Tibial artery (tissue), 4 donors: ENCODE data around the gene INPP5D.

ENCODE experiments used
- DNase-seq, 2 donors: peaks; one replicate each; pipeline ENCODE4 v3.0.0-alpha.2; 2019
- H3K27ac ChIP-seq, 2 donors: fragments of 200-600 bp; sonication (generic) in 1 of 2; 1 replicate in 1 of 2; 2 replicates in 1 of 2; pipeline ENCODE4 v1.5.1; 2018 to 2019; ENCODE audit warnings: mild to moderate bottlenecking in 1 of 2
- H3K27me3 ChIP-seq, 2 donors: fragments of 200-600 bp; sonication (generic) in 1 of 2; one replicate each; pipeline versions ENCODE4 v1.5.1 to v1.6.0; 2016 to 2019
- H3K36me3 ChIP-seq, 3 donors: fragments of 200-600 bp; sonication (generic) in 2 of 3; one replicate each; pipeline ENCODE4 v1.5.1; 2016 to 2019; ENCODE audit warnings: mild to moderate bottlenecking in 2 of 3
- H3K4me1 ChIP-seq, 4 donors: fragments of 200-600 bp; sonication (generic) in 2 of 4; 1 replicate in 3 of 4; 2 replicates in 1 of 4; pipeline ENCODE4 v1.5.1; 2016 to 2019
- H3K4me3 ChIP-seq, 2 donors: fragments of 200-600 bp; sonication (generic) in 1 of 2; 1 replicate in 1 of 2; 2 replicates in 1 of 2; pipeline ENCODE4 v1.5.1; 2018 to 2019; ENCODE audit warnings: mild to moderate bottlenecking in 2 of 2
- H3K9me3 ChIP-seq, 3 donors: fragments of 200-600 bp; sonication (generic) in 1 of 3; one replicate each; pipeline ENCODE4 v1.5.1; 2016 to 2019
- intact Hi-C: fragments of 100-400 bp; cut with DNase I; formaldehyde crosslinking; loops from one replicate; pipeline ENCODE4 v1.15.0; 2023; ENCODE audit warnings: low total_unique reads
- TF ChIP-seq, protein P1 (sequence below), 2 experiments: fragments of 200-600 bp in 1 of 2; fragments of 450-650 bp in 1 of 2; IDR thresholded peaks; one replicate each; pipeline ENCODE4 v1.5.1; 2017 to 2019; ENCODE audit warnings: antibody characterized with exemption in 2 of 2, mild to moderate bottlenecking in 1 of 2, moderate library complexity in 1 of 2

The INPP5D gene

DNA sequence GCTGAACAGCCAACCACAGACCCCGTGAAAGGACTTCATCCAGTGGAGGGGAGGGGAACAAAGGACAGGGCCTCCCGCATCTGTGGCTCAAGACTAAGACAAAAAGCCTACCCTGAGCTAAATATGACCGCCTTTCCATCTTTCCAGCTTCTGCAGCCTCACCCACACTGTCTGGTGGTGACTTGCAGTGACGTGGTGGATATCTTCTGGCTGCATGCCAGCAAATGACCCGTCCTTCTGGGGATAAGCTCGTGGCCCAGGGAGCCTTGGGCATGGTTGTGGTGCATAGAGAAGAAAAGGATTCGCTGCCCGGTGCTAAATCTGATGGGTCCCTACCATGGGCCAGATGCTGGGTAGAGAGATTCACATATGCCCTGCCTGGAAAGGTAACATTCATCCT is 38.4 kb upstream of the INPP5D start:
- Histone ChIP-seq H3K27me3 (no peaks in the 10 kb centered on the region), H3K36me3 (no peaks in the 10 kb centered on the region), H3K9me3 (peaks cover 0 to 9% (median 3%) of the 10 kb centered on the region in 3 donors), H3K4me1 (peaks cover 0 to 11% (median 3%) of the 10 kb centered on the region in 4 donors), H3K27ac (no peak overlapping the region), H3K4me3 (no peak overlapping the region)
- intact Hi-C loops = no loop called here
- TF ChIP-seq, protein P1, sequence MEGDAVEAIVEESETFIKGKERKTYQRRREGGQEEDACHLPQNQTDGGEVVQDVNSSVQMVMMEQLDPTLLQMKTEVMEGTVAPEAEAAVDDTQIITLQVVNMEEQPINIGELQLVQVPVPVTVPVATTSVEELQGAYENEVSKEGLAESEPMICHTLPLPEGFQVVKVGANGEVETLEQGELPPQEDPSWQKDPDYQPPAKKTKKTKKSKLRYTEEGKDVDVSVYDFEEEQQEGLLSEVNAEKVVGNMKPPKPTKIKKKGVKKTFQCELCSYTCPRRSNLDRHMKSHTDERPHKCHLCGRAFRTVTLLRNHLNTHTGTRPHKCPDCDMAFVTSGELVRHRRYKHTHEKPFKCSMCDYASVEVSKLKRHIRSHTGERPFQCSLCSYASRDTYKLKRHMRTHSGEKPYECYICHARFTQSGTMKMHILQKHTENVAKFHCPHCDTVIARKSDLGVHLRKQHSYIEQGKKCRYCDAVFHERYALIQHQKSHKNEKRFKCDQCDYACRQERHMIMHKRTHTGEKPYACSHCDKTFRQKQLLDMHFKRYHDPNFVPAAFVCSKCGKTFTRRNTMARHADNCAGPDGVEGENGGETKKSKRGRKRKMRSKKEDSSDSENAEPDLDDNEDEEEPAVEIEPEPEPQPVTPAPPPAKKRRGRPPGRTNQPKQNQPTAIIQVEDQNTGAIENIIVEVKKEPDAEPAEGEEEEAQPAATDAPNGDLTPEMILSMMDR (IDR thresholded peaks at IDR 0.05) = no peak
- no peak for DNase-seq

DNA sequence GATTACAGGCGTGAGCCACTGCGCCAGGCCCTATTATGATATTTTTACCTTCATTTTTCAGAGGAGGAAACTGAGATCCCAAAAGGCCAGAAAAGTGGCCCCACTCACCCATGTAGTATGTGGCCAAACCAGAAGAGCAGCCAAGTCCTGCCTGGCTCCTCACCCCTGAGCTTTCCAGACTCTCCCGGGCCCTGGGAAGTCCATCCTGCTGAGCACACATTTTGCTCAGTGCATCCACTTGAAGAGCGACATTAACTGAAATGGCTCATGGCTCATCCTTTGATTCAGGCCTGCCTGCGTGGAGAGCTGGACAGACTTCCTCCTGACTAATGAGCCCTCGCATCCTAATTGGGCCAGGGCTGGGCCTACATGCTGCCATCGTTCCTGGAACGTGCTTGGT is 37.6 kb upstream of the INPP5D start:
- peaks cover 0 to 13% (median 3%) of the 10 kb centered on the region in 4 donors for H3K4me1 ChIP-seq

DNA sequence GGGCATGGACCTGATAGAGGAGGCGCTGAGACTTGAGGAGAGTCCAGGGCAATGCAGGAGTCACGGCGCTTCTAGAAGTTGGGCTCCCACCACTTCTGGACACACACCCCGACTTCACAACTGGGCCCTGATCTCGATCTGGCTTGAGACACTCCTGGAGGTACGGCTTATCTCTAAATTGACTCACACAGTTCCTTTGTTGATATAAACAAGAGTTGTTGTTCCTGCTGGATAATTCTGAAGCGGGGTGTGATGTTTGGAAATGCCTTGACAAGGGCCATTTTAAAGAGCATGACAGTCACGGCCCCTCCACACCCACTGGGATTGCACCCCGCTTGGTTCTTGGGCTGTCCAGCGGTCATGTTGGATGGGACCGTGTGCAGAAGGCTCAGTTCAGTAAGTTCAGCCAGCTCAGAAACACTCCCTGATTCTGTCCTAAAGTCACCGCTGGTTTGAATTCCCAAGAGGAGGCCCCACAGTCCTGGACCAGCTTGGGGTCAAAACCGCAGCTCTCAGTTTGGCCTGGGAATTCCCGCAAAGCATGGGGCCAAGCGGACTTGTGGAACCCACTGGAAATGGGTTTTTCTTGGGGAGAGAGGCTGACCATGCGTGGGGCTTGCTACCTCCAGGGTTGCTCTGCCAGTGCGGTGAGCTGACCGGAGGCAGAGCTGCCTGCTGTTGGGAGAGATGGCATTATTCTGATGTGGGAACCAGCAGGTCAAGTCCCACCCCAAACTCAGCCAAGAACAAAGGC is 37.0 kb upstream of the INPP5D start:
- Histone ChIP-seq H3K27me3 (no peaks in the 10 kb centered on the region), H3K27ac (no peak overlapping the region), H3K9me3 (peaks cover 0 to under 1% (median 0%) of the 10 kb centered on the region in 3 donors), H3K36me3 (no peaks in the 10 kb centered on the region), H3K4me1 (peaks cover 0 to 13% (median 3%) of the 10 kb centered on the region in 4 donors), H3K4me3 (no peak overlapping the region)
- DNase-seq = no peak
- TF ChIP-seq, protein P1 (IDR thresholded peaks at IDR 0.05) = no peak
- intact Hi-C loops = no loop called here

More for the DNA sequence above, 37.6 kb upstream of the INPP5D start:
- H3K4me3 ChIP-seq = no peak overlapping the region
- H3K27me3 ChIP-seq = no peaks in the 10 kb centered on the region
- H3K9me3 ChIP-seq = peaks cover 0 to 7% (median 1%) of the 10 kb centered on the region in 3 donors
- intact Hi-C loops = no loop called here
- H3K36me3 ChIP-seq = no peaks in the 10 kb centered on the region
- TF ChIP-seq, protein P1 (IDR thresholded peaks at IDR 0.05) = no peak
- DNase-seq = no peak
- no peak overlapping the region for H3K27ac ChIP-seq

DNA sequence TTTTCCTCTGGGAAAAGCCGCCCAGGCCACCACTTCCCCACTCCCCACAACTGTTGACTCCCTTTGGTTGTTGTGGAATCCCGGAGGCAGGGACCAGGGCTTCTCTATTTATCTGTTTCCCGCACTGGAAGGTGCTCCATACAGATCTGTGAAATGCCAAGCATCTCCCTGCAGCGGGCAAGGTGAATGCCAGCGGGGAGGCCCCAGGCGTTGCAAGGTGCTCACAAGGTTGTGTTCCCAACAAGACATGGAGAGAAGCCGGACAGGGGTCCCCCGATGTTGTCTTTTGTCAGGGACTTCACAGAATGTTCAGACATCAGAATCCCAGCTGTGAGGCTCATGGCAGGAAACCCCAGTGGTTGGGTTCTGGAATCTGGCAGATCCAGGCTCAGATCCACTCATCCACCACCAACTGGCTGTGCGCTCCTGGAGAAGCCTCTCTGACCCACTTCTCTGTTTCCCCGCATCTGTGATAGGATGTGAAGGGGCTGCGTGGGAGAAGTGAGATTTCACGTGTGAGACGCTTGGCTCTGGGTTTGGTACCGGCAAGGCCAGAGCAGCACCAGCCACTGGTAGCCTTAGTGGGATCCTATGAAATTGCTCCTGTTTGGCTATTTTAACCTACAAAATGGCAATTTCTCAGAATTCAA is 36.3 kb upstream of the INPP5D start:
- Histone ChIP-seq H3K9me3 (no peaks in the 10 kb centered on the region), H3K27ac (no peak overlapping the region), H3K4me3 (no peak overlapping the region), H3K4me1 (peaks cover 0 to 13% (median 3%) of the 10 kb centered on the region in 4 donors), H3K36me3 (no peaks in the 10 kb centered on the region), H3K27me3 (no peaks in the 10 kb centered on the region)
- DNase-seq = no peak
- TF ChIP-seq, protein P1 (IDR thresholded peaks at IDR 0.05) = no peak
- intact Hi-C loops = no loop called here

DNA sequence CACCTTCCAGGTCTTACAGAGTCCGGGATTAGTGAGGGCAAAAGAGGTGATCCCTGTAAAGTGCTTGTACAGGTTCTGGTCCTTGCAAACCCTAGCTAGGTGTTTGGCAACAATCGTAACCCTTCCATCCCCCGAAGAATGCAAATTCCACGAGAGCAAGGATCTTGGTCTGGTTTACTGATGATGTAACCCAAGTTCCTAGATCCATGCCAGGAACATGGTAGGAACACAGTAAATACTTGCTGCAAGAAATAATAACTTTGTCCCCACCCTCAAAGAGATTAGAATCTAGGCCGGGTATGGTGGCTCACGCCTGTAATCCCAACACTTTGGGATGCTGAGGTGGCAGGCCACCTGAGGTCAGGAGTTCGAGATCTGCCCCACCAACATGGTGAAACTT is 34.4 kb upstream of the INPP5D start:
- no peak for DNase-seq
- no peaks in the 10 kb centered on the region for H3K9me3 ChIP-seq
- H3K27ac ChIP-seq = no peak overlapping the region
- peaks cover 0 to 13% (median 3%) of the 10 kb centered on the region in 4 donors for H3K4me1 ChIP-seq
- no peaks in the 10 kb centered on the region for H3K27me3 ChIP-seq
- intact Hi-C loops = no loop called here
- no peak overlapping the region for H3K4me3 ChIP-seq
- TF ChIP-seq, protein P1 (IDR thresholded peaks at IDR 0.05) = no peak
- no peaks in the 10 kb centered on the region for H3K36me3 ChIP-seq
